ENCODE data around the gene STK38.

- TF ChIP-seq, protein P1, sequence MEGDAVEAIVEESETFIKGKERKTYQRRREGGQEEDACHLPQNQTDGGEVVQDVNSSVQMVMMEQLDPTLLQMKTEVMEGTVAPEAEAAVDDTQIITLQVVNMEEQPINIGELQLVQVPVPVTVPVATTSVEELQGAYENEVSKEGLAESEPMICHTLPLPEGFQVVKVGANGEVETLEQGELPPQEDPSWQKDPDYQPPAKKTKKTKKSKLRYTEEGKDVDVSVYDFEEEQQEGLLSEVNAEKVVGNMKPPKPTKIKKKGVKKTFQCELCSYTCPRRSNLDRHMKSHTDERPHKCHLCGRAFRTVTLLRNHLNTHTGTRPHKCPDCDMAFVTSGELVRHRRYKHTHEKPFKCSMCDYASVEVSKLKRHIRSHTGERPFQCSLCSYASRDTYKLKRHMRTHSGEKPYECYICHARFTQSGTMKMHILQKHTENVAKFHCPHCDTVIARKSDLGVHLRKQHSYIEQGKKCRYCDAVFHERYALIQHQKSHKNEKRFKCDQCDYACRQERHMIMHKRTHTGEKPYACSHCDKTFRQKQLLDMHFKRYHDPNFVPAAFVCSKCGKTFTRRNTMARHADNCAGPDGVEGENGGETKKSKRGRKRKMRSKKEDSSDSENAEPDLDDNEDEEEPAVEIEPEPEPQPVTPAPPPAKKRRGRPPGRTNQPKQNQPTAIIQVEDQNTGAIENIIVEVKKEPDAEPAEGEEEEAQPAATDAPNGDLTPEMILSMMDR (IDR thresholded peaks at IDR 0.05; ENCODE audit: insufficient read depth, low read length), result no peak
- no peak for TF ChIP-seq POLR2AphosphoS5 (IDR thresholded peaks at IDR 0.05; ENCODE audit: low read depth)
- no peak for TF ChIP-seq GABPA (IDR thresholded peaks at IDR 0.05; ENCODE audit: low read depth)
- TF ChIP-seq, protein P2, sequence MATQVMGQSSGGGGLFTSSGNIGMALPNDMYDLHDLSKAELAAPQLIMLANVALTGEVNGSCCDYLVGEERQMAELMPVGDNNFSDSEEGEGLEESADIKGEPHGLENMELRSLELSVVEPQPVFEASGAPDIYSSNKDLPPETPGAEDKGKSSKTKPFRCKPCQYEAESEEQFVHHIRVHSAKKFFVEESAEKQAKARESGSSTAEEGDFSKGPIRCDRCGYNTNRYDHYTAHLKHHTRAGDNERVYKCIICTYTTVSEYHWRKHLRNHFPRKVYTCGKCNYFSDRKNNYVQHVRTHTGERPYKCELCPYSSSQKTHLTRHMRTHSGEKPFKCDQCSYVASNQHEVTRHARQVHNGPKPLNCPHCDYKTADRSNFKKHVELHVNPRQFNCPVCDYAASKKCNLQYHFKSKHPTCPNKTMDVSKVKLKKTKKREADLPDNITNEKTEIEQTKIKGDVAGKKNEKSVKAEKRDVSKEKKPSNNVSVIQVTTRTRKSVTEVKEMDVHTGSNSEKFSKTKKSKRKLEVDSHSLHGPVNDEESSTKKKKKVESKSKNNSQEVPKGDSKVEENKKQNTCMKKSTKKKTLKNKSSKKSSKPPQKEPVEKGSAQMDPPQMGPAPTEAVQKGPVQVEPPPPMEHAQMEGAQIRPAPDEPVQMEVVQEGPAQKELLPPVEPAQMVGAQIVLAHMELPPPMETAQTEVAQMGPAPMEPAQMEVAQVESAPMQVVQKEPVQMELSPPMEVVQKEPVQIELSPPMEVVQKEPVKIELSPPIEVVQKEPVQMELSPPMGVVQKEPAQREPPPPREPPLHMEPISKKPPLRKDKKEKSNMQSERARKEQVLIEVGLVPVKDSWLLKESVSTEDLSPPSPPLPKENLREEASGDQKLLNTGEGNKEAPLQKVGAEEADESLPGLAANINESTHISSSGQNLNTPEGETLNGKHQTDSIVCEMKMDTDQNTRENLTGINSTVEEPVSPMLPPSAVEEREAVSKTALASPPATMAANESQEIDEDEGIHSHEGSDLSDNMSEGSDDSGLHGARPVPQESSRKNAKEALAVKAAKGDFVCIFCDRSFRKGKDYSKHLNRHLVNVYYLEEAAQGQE (IDR thresholded peaks at IDR 0.05; ENCODE audit: insufficient replicate concordance, low read depth), result no peak
Observed at GRCh38 chr6:36499918-36500317, 47.4 kb downstream of the STK38 start.
